Measurements from ENCODE around the gene CIDEC. TPM values are rescaled to one million over a fixed set of nuclear protein-coding genes. Genes with fewer than 3 reads are reported as not detected.
A peak's percentile ranks its signal among the peaks of the same experiment; 100 is the strongest.

The CIDEC gene
- total and polyA plus RNA-seq, 9 of the 15 experiments (the other 6 are each of a cell fraction or from before 2014, with no cell fraction given), result not detected

DNA sequence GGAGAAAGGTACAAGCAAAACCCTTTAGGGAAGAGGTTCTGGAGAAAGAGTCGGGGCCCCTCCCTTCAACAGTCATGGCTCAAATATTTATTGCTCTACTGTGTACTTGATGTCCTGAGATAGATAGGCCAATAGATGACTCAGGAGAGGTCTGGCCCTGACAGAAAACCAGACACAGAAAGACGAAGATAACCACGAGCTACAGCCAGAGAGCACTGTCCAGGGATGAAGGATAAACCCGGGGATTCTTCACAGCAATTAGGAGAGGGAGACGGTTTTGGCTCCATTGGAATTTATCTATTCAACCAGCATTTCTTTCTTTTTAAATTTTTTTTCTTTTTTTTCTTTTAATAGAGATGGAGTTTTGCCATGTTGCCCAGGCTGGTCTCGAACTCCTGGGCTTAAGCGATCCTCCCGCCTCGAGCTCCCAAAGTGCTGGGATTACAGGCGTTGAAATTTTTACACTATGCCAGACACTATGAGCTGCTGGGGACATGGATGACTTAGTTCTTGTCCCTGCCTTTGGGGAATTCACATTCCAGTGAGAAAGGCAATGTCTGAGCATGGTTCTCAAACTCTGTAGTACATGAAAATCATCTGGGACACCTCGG is 4.6 kb upstream of the CIDEC start (continued):
- TF ChIP-seq, protein P1, sequence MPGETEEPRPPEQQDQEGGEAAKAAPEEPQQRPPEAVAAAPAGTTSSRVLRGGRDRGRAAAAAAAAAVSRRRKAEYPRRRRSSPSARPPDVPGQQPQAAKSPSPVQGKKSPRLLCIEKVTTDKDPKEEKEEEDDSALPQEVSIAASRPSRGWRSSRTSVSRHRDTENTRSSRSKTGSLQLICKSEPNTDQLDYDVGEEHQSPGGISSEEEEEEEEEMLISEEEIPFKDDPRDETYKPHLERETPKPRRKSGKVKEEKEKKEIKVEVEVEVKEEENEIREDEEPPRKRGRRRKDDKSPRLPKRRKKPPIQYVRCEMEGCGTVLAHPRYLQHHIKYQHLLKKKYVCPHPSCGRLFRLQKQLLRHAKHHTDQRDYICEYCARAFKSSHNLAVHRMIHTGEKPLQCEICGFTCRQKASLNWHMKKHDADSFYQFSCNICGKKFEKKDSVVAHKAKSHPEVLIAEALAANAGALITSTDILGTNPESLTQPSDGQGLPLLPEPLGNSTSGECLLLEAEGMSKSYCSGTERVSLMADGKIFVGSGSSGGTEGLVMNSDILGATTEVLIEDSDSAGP (CRISPR knock-in tag; IDR thresholded peaks at IDR 0.05), result no peak
- TF ChIP-seq, protein P2, sequence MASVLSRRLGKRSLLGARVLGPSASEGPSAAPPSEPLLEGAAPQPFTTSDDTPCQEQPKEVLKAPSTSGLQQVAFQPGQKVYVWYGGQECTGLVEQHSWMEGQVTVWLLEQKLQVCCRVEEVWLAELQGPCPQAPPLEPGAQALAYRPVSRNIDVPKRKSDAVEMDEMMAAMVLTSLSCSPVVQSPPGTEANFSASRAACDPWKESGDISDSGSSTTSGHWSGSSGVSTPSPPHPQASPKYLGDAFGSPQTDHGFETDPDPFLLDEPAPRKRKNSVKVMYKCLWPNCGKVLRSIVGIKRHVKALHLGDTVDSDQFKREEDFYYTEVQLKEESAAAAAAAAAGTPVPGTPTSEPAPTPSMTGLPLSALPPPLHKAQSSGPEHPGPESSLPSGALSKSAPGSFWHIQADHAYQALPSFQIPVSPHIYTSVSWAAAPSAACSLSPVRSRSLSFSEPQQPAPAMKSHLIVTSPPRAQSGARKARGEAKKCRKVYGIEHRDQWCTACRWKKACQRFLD (CRISPR knock-in tag; IDR thresholded peaks at IDR 0.05), result 0 out of 2 replicates have a peak, but pooled peaks have one; percentile 29
- TF ChIP-seq ZNF263 (CRISPR knock-in tag; IDR thresholded peaks at IDR 0.05; ENCODE audit: borderline replicate concordance), result peak; percentile 99
- TF ChIP-seq, protein P3, sequence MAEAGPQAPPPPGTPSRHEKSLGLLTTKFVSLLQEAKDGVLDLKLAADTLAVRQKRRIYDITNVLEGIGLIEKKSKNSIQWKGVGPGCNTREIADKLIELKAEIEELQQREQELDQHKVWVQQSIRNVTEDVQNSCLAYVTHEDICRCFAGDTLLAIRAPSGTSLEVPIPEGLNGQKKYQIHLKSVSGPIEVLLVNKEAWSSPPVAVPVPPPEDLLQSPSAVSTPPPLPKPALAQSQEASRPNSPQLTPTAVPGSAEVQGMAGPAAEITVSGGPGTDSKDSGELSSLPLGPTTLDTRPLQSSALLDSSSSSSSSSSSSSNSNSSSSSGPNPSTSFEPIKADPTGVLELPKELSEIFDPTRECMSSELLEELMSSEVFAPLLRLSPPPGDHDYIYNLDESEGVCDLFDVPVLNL (CRISPR knock-in tag; IDR thresholded peaks at IDR 0.05; ENCODE audit: low read depth), result no peak
- TF ChIP-seq, protein P4, sequence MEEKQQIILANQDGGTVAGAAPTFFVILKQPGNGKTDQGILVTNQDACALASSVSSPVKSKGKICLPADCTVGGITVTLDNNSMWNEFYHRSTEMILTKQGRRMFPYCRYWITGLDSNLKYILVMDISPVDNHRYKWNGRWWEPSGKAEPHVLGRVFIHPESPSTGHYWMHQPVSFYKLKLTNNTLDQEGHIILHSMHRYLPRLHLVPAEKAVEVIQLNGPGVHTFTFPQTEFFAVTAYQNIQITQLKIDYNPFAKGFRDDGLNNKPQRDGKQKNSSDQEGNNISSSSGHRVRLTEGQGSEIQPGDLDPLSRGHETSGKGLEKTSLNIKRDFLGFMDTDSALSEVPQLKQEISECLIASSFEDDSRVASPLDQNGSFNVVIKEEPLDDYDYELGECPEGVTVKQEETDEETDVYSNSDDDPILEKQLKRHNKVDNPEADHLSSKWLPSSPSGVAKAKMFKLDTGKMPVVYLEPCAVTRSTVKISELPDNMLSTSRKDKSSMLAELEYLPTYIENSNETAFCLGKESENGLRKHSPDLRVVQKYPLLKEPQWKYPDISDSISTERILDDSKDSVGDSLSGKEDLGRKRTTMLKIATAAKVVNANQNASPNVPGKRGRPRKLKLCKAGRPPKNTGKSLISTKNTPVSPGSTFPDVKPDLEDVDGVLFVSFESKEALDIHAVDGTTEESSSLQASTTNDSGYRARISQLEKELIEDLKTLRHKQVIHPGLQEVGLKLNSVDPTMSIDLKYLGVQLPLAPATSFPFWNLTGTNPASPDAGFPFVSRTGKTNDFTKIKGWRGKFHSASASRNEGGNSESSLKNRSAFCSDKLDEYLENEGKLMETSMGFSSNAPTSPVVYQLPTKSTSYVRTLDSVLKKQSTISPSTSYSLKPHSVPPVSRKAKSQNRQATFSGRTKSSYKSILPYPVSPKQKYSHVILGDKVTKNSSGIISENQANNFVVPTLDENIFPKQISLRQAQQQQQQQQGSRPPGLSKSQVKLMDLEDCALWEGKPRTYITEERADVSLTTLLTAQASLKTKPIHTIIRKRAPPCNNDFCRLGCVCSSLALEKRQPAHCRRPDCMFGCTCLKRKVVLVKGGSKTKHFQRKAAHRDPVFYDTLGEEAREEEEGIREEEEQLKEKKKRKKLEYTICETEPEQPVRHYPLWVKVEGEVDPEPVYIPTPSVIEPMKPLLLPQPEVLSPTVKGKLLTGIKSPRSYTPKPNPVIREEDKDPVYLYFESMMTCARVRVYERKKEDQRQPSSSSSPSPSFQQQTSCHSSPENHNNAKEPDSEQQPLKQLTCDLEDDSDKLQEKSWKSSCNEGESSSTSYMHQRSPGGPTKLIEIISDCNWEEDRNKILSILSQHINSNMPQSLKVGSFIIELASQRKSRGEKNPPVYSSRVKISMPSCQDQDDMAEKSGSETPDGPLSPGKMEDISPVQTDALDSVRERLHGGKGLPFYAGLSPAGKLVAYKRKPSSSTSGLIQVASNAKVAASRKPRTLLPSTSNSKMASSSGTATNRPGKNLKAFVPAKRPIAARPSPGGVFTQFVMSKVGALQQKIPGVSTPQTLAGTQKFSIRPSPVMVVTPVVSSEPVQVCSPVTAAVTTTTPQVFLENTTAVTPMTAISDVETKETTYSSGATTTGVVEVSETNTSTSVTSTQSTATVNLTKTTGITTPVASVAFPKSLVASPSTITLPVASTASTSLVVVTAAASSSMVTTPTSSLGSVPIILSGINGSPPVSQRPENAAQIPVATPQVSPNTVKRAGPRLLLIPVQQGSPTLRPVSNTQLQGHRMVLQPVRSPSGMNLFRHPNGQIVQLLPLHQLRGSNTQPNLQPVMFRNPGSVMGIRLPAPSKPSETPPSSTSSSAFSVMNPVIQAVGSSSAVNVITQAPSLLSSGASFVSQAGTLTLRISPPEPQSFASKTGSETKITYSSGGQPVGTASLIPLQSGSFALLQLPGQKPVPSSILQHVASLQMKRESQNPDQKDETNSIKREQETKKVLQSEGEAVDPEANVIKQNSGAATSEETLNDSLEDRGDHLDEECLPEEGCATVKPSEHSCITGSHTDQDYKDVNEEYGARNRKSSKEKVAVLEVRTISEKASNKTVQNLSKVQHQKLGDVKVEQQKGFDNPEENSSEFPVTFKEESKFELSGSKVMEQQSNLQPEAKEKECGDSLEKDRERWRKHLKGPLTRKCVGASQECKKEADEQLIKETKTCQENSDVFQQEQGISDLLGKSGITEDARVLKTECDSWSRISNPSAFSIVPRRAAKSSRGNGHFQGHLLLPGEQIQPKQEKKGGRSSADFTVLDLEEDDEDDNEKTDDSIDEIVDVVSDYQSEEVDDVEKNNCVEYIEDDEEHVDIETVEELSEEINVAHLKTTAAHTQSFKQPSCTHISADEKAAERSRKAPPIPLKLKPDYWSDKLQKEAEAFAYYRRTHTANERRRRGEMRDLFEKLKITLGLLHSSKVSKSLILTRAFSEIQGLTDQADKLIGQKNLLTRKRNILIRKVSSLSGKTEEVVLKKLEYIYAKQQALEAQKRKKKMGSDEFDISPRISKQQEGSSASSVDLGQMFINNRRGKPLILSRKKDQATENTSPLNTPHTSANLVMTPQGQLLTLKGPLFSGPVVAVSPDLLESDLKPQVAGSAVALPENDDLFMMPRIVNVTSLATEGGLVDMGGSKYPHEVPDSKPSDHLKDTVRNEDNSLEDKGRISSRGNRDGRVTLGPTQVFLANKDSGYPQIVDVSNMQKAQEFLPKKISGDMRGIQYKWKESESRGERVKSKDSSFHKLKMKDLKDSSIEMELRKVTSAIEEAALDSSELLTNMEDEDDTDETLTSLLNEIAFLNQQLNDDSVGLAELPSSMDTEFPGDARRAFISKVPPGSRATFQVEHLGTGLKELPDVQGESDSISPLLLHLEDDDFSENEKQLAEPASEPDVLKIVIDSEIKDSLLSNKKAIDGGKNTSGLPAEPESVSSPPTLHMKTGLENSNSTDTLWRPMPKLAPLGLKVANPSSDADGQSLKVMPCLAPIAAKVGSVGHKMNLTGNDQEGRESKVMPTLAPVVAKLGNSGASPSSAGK (IDR thresholded peaks at IDR 0.05), result peak; percentile 64
- TF ChIP-seq STAT5A (IDR thresholded peaks at IDR 0.05; ENCODE audit: borderline replicate concordance, low read length), result peak; percentile 42; the same call in 1 of the 2 replicates
- TF ChIP-seq EP400 (IDR thresholded peaks at IDR 0.05), result peak; percentile 26; the same call in 1 of the 2 replicates
- peak; percentile 23; the same call in 1 of the 2 replicates for TF ChIP-seq EHMT2 (IDR thresholded peaks at IDR 0.05)
- peak in 1 of 2 experiments; percentile 89; a peak in 2 of 4 replicates for TF ChIP-seq RCOR1 (IDR thresholded peaks at IDR 0.05; ENCODE audit: borderline replicate concordance in 1 of 2, low read depth in 2 of 2, low read length in 2 of 2)
- TF ChIP-seq HDAC6 (IDR thresholded peaks at IDR 0.05; ENCODE audit: low read depth, low read length), result no peak
- TF ChIP-seq CTBP1 (IDR thresholded peaks at IDR 0.05; ENCODE audit: borderline replicate concordance), result peak; percentile 87
